ENCODE measurements around the gene POTEH.
"Not testable (repeated sequence)": the region's sequence is repeated elsewhere in the genome, so short reads cannot be mapped to it uniquely, and the experiment has no call there.

DNA sequence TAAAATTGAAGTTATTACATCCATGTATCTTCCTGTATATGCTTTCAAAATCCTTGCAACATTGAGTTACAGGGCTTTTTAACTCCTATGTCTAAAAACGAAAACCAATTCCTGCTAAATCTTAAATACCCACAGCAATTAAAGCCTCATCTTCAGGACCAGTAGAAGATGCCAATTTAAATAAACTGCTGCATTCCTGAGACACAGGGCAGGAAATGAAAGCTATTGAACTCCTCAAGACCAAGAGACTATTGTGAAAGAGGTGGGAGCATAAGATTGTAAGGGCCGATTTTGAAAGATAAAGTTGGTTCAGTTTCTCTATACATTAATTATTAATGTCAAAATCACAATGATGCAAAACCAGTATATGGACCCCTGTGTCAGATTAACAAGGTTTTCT, 28.7 kb upstream of the POTEH start:
- TF ChIP-seq, protein P1, sequence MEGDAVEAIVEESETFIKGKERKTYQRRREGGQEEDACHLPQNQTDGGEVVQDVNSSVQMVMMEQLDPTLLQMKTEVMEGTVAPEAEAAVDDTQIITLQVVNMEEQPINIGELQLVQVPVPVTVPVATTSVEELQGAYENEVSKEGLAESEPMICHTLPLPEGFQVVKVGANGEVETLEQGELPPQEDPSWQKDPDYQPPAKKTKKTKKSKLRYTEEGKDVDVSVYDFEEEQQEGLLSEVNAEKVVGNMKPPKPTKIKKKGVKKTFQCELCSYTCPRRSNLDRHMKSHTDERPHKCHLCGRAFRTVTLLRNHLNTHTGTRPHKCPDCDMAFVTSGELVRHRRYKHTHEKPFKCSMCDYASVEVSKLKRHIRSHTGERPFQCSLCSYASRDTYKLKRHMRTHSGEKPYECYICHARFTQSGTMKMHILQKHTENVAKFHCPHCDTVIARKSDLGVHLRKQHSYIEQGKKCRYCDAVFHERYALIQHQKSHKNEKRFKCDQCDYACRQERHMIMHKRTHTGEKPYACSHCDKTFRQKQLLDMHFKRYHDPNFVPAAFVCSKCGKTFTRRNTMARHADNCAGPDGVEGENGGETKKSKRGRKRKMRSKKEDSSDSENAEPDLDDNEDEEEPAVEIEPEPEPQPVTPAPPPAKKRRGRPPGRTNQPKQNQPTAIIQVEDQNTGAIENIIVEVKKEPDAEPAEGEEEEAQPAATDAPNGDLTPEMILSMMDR (conservative IDR thresholded peaks at IDR 0.05; ENCODE audit: low read depth in 2 of 2), result not testable (repeated sequence)
- not testable (repeated sequence) for TF ChIP-seq ZNF462 (CRISPR knock-in tag; IDR thresholded peaks at IDR 0.05); REST (IDR thresholded peaks at IDR 0.05; ENCODE audit: unreplicated experiment); POLR2AphosphoS5 (IDR thresholded peaks at IDR 0.05; ENCODE audit: low read depth); EZH2 (IDR thresholded peaks at IDR 0.05; ENCODE audit: low read depth, unreplicated experiment); NANOG (IDR thresholded peaks at IDR 0.05; ENCODE audit: borderline replicate concordance); EZH2phosphoT487 (IDR thresholded peaks at IDR 0.05; ENCODE audit: unreplicated experiment); STAT1 (IDR thresholded peaks at IDR 0.05; ENCODE audit: unreplicated experiment)
- TF ChIP-seq, protein P2, sequence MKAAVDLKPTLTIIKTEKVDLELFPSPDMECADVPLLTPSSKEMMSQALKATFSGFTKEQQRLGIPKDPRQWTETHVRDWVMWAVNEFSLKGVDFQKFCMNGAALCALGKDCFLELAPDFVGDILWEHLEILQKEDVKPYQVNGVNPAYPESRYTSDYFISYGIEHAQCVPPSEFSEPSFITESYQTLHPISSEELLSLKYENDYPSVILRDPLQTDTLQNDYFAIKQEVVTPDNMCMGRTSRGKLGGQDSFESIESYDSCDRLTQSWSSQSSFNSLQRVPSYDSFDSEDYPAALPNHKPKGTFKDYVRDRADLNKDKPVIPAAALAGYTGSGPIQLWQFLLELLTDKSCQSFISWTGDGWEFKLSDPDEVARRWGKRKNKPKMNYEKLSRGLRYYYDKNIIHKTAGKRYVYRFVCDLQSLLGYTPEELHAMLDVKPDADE (IDR thresholded peaks at IDR 0.05), result not testable (repeated sequence)
